Ovary (tissue), 9 donors: ENCODE results near the gene SH3PXD2A. TPM values are rescaled to one million over a fixed set of nuclear protein-coding genes. Genes with fewer than 3 reads are reported as not detected.

Source experiments
- DNase-seq, 5 donors: peaks; one replicate each; pipeline ENCODE4 v3.0.0-alpha.2; 2019 to 2020
- H3K27ac ChIP-seq, 2 donors: fragments of 200-600 bp; one replicate each; pipeline versions ENCODE4 v1.5.1 to v1.8.0; 2019 to 2022
- H3K27me3 ChIP-seq: fragments of 200-600 bp; one replicate; pipeline ENCODE4 v1.8.0; 2022
- H3K36me3 ChIP-seq: fragments of 200-600 bp; sonication (generic); one replicate; pipeline ENCODE4 v1.5.1; 2019
- H3K4me1 ChIP-seq: one replicate; pipeline ENCODE4 v1.8.1; 2013; ENCODE audit warnings: mild to moderate bottlenecking, moderate library complexity; ENCODE audit not compliant: insufficient read depth
- H3K4me3 ChIP-seq: fragments of 200-600 bp; sonication (generic); one replicate; pipeline ENCODE4 v1.5.1; 2017
- H3K9me3 ChIP-seq, 2 donors: fragments of 200-600 bp in 1 of 2; sonication (generic) in 1 of 2; one replicate each; pipeline versions ENCODE4 v1.5.1 to v1.8.1; 2013 to 2019; ENCODE audit warnings: mild to moderate bottlenecking in 1 of 2, moderate library complexity in 1 of 2
- CTCF ChIP-seq, 3 donors: fragments of 450-650 bp in 2 of 3; fragments of 200-600 bp in 1 of 3; IDR thresholded peaks; one replicate each; pipeline versions ENCODE4 v1.5.1 to v1.8.0; 2016 to 2022; ENCODE audit warnings: antibody characterized with exemption in 3 of 3, mild to moderate bottlenecking in 1 of 3
- EP300 ChIP-seq: sonication (generic); formaldehyde crosslinking; IDR thresholded peaks from one replicate; pipeline ENCODE4 v1.6.1; 2017; ENCODE audit warnings: antibody characterized with exemption
- POLR2A ChIP-seq: fragments of 450-650 bp; IDR thresholded peaks from one replicate; pipeline ENCODE4 v1.6.1; 2017; ENCODE audit warnings: antibody characterized with exemption, mild to moderate bottlenecking, moderate library complexity
- WGBS, 3 donors: extraction: QIAGEN DNeasy Blood & Tissue Kit in 1 of 3; methylation state at CpG; one replicate each; pipeline versions ENCODE4 v1.1.5 to v1.1.7; 2013 to 2017; 5-methylcytosine and 5-hydroxymethylcytosine counted together
- intact Hi-C, 4 donors: fragments of 100-400 bp; cut with DNase I; formaldehyde crosslinking; loops; one replicate each; pipeline versions ENCODE4 v1.11.0 to v1.15.1; 2022 to 2023
- polyA plus RNA-seq, 2 donors: library from polyadenylated mRNA; stranded (reverse); fragments of 200-250 nt in 1 of 2; fragments of 350-450 nt in 1 of 2; fragmentation: Illumina TruSeq in 1 of 2; extraction: RNeasy Lipid Tissue Mini Kit (QIAGEN cat#74804) in 1 of 2; gene quantifications; one replicate each; pipeline ENCODE4 v1.2.3, GENCODE V29; 2013 to 2014
- total RNA-seq, 7 donors: library from RNA; depleted of rRNA in 2 of 7; stranded (reverse); fragments of >200 nt in 2 of 7; fragmentation: NEBNext Ultra II Directional in 3 of 7; extraction: Animal tissue kit (Norgen Biotek cat#: 25700) in 3 of 7; gene quantifications; one replicate each; pipeline versions ENCODE4 v1.1.0 to v1.2.4, GENCODE V29; 2016 to 2023
- donor health status: DM: no; HTN: no; CAD: no; lungs with moderate emphysema.
- donor health status: DM: no; HTN: no; CAD: no.
- donor health status: Bipolar disorder and iron deficiency.
- donor health status: DM: yes; HTN: yes; CAD: no.
- donor health status: DM: no; HTN: no; CAD: no.
- donor health status: DM: yes; HTN: yes; CAD: no.

SH3PXD2A gene
- total and polyA plus RNA-seq, 9 donors, result 15.3 to 82.9 (median 52.2) TPM

DNA sequence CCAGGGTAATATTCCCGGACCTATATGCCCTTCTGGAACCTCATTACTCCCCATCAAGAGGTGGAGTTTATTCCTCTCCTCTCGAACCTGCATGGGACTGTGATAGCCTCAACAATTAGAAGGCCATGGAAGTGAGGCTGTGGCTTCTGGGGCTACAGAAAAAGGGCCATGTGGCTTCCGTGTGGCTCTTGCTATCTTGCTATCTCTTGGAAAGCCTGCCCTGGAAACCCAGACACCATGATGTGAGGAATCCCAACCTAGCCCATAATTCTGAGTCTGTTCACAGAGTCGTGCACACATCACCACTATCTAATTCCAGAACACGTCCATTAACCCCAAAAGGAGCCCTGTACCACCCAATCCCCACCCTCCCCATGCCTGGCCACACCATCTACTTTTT is 20.8 kb upstream of the SH3PXD2A start:
- Histone ChIP-seq H3K36me3 (no peaks in the 10 kb centered on the region), H3K4me1 (no peaks in the 10 kb centered on the region), H3K27me3 (no peaks in the 10 kb centered on the region), H3K9me3 (no peaks in the 10 kb centered on the region), H3K4me3 (no peak overlapping the region), H3K27ac (no peak overlapping the region)
- no peak for TF ChIP-seq POLR2A
- TF ChIP-seq CTCF (IDR thresholded peaks at IDR 0.05), result no peak
- no peak for TF ChIP-seq EP300
- WGBS, 3 donors, result 84 to 89% (median 86%) methylated on average over 5 of the region's 5 CpGs
- no peak for DNase-seq
- intact Hi-C loops, result loop anchor here in 1 of 4 donors (10.0 kb wide), 1 partner anchor 339 kb away; no protein-coding TSS in a partner anchor

- H3K9me3 ChIP-seq, result no peaks in the 10 kb centered on the region
- no peak overlapping the region for H3K4me3 ChIP-seq
- TF ChIP-seq CTCF (IDR thresholded peaks at IDR 0.05) (no peak), POLR2A (no peak), EP300 (no peak)
- WGBS, 3 donors, result 75 to 80% (median 75%) methylated on average over 6 of the region's 6 CpGs
- DNase-seq, result no peak
- no peaks in the 10 kb centered on the region for H3K4me1 ChIP-seq
- no peaks in the 10 kb centered on the region for H3K36me3 ChIP-seq
- H3K27ac ChIP-seq, result no peak overlapping the region
- H3K27me3 ChIP-seq, result no peaks in the 10 kb centered on the region
- intact Hi-C loops, result loop anchor here in 1 of 4 donors (10.0 kb wide), 1 partner anchor 340 kb away; no protein-coding TSS in a partner anchor
These were observed 19.4 kb upstream of the SH3PXD2A start for GRCh38 chr10:103874730-103875129.

DNA sequence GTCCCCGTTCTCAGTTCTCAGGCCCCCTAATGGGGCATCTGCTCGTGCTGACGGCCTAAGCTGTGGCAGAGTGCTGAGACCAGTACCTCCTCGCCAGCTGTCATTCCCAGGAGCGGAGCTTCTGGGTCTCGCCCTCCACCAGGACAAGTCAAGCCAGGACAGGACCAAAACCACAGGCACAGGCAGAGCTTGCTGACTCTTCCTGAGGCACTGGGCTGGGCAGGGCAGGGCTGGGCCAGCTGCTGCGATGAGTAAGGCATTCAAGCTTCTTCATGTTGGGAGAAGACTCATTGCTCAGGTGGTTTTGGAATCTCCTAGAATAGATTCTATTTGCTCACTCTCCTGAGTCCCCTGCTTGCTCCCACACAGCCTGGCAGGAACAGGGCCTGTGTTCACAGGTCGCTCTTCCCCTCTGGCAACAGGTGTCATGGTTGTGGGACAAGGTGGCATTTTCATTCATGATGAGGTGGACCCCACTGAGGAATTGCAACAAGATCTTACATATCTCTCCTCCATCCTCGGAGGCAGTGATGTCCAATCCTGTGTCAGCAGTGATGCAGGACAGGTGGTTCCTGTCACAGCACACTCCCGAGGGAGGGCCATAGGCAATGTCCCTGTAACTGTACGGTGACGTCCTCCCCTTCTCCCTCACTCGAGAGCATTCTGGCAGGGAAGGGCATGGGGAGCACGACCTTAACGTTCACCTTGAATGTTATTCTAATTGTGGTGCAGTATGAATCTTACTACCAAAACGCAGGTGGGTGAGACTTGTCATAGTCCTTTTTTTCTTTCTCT is 17.0 kb upstream of the SH3PXD2A start:
- Histone ChIP-seq H3K9me3 (no peaks in the 10 kb centered on the region), H3K4me3 (no peak overlapping the region), H3K27me3 (no peaks in the 10 kb centered on the region), H3K36me3 (no peaks in the 10 kb centered on the region), H3K4me1 (no peaks in the 10 kb centered on the region), H3K27ac (no peak overlapping the region)
- intact Hi-C loops, result loop anchor here in 1 of 4 donors (10.0 kb wide), 1 partner anchor 342 kb away; no protein-coding TSS in a partner anchor
- no peak for TF ChIP-seq POLR2A
- no peak for TF ChIP-seq CTCF (IDR thresholded peaks at IDR 0.05)
- no peak for TF ChIP-seq EP300
- 78 to 85% (median 81%) methylated on average over 16 of the region's 16 CpGs for WGBS, 3 donors
- DNase-seq, result no peak

DNA sequence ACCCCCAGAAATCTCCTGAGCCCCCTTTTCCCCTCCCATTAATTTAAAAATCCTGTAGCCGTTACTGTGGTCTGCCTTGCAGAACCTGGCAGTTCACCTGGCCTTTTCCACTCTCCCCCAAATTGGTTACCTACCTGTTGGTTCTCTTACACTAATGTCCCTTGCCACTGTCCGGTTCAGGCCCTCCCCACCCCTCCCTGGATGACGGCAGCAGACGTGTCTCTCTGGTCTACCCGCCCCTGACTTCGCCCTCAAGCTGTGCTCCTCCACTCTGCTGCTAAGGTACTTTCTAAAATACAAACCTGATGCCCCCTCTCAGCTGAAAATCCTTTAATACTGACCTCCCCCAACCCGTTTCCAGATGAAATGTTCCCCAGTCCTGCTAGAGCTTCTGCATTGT is 15.6 kb upstream of the SH3PXD2A start:
- intact Hi-C loops, result loop anchor here in 1 of 4 donors (10.0 kb wide), 1 partner anchor 344 kb away; no protein-coding TSS in a partner anchor
- Histone ChIP-seq H3K27me3 (no peaks in the 10 kb centered on the region), H3K4me3 (no peak overlapping the region), H3K4me1 (no peaks in the 10 kb centered on the region), H3K36me3 (no peaks in the 10 kb centered on the region), H3K27ac (no peak overlapping the region), H3K9me3 (no peaks in the 10 kb centered on the region)
- WGBS, 3 donors, result 81 to 84% (median 82%) methylated on average over 7 of the region's 7 CpGs
- TF ChIP-seq POLR2A (no peak), CTCF (IDR thresholded peaks at IDR 0.05) (no peak), EP300 (no peak)
- no peak for DNase-seq
